ENCODE results near the gene EPHB2.

DNA sequence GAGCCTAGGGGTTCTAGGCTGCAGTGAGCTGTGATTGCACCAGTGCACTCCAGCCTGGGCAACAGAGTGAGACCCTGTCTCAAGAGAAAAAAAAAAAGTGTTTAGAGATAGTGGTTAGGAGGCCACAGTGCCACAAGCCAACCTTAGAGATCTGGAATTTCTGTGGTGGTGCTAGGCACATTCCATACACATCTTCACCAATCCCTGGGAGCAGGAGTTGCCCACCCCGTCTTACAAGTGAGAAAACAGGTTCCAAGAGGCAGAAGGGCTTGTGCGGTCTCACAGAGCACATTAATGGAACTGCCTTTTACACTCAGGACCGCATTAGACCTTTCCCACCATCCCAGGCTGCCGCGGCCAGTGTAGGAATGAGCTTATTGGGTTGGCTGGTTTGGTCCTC is 93.2 kb downstream of the EPHB2 start:
- TF ChIP-seq REST (IDR thresholded peaks at IDR 0.05; ENCODE audit: insufficient read depth in 1 of 2, low read depth in 2 of 2, low read length in 2 of 2) (no peak), POLR2AphosphoS5 (IDR thresholded peaks at IDR 0.05; ENCODE audit: low read depth, low read length) (no peak), TAF1 (IDR thresholded peaks at IDR 0.05; ENCODE audit: borderline replicate concordance, insufficient read depth, low read length) (no peak), FOXP2 (optimal IDR thresholded peaks at IDR 0.05; ENCODE audit: borderline replicate concordance, extremely low read depth, extremely low read length, insufficient read depth) (no peak)

All from PFSK-1 (cell line).